Ovary (tissue), 3 donors: ENCODE measurements around the gene ROS1.

Source experiments
- CTCF ChIP-seq, 3 donors: fragments of 450-650 bp in 2 of 3; fragments of 200-600 bp in 1 of 3; IDR thresholded peaks; one replicate each; pipeline versions ENCODE4 v1.5.1 to v1.8.0; 2016 to 2022; ENCODE audit warnings: antibody characterized with exemption in 3 of 3, mild to moderate bottlenecking in 1 of 3
- EP300 ChIP-seq: sonication (generic); formaldehyde crosslinking; IDR thresholded peaks from one replicate; pipeline ENCODE4 v1.6.1; 2017; ENCODE audit warnings: antibody characterized with exemption
- POLR2A ChIP-seq: fragments of 450-650 bp; IDR thresholded peaks from one replicate; pipeline ENCODE4 v1.6.1; 2017; ENCODE audit warnings: antibody characterized with exemption, mild to moderate bottlenecking, moderate library complexity
- donor health status: DM: no; HTN: no; CAD: no.

- TF ChIP-seq CTCF (IDR thresholded peaks at IDR 0.05) = no peak
- TF ChIP-seq POLR2A = no peak
- TF ChIP-seq EP300 = no peak
Observed at GRCh38 chr6:117456250-117456649, 30.5 kb upstream of the ROS1 start.
